Sigmoid colon (tissue), 7 donors: ENCODE data around the gene MS4A18. TPM values are rescaled to one million over a fixed set of nuclear protein-coding genes. Genes with fewer than 3 reads are reported as not detected.

Experiments
- DNase-seq: peaks from one replicate; pipeline ENCODE4 v3.0.0-alpha.2; 2019
- H3K27ac ChIP-seq, 4 donors: fragments of 200-600 bp; sonication (generic); one replicate each; pipeline ENCODE4 v1.5.1; 2016 to 2019; ENCODE audit warnings: mild to moderate bottlenecking in 1 of 4
- H3K27me3 ChIP-seq, 3 donors: fragments of 200-600 bp; sonication (generic); one replicate each; pipeline ENCODE4 v1.5.1; 2019; ENCODE audit warnings: mild to moderate bottlenecking in 1 of 3
- H3K36me3 ChIP-seq, 4 donors: fragments of 200-600 bp; sonication (generic); one replicate each; pipeline ENCODE4 v1.5.1; 2016 to 2019
- H3K4me1 ChIP-seq, 4 donors: fragments of 200-600 bp; sonication (generic); one replicate each; pipeline ENCODE4 v1.5.1; 2017 to 2019
- H3K4me3 ChIP-seq, 4 donors: fragments of 200-600 bp; sonication (generic); one replicate each; pipeline ENCODE4 v1.5.1; 2017 to 2019; ENCODE audit warnings: mild to moderate bottlenecking in 2 of 4, moderate library complexity in 1 of 4
- H3K9me3 ChIP-seq, 4 donors: fragments of 200-600 bp in 3 of 4; sonication (generic) in 3 of 4; one replicate each; pipeline versions ENCODE4 v1.5.1 to v1.6.1; 2013 to 2019
- EP300 ChIP-seq, 4 donors: sonication (generic); formaldehyde crosslinking; IDR thresholded peaks; one replicate each; pipeline ENCODE4 v1.6.1; 2017; ENCODE audit warnings: antibody characterized with exemption in 4 of 4
- POLR2A ChIP-seq, 2 donors: fragments of 450-650 bp; IDR thresholded peaks; one replicate each; pipeline ENCODE4 v1.6.1; 2016; ENCODE audit warnings: antibody characterized with exemption in 2 of 2, mild to moderate bottlenecking in 2 of 2, moderate library complexity in 2 of 2
- POLR2AphosphoS5 ChIP-seq, 4 donors: sonication (generic); formaldehyde crosslinking; IDR thresholded peaks; one replicate each; pipeline ENCODE4 v1.6.1; 2017; ENCODE audit warnings: antibody characterized with exemption in 4 of 4
- WGBS, 2 donors: extraction: QIAGEN DNeasy Blood & Tissue Kit; methylation state at CpG; one replicate each; pipeline ENCODE4 v1.1.7; 2013; 5-methylcytosine and 5-hydroxymethylcytosine counted together
- intact Hi-C: fragments of 100-400 bp; cut with DNase I; formaldehyde crosslinking; loops from one replicate; pipeline ENCODE4 v1.15.1; 2023
- polyA plus RNA-seq, 3 donors: library from polyadenylated mRNA; stranded (reverse); fragments of 200-250 nt; gene quantifications; one replicate each; pipeline ENCODE4 v1.2.3, GENCODE V29; 2013
- total RNA-seq, 4 donors: library from RNA; depleted of rRNA; stranded (reverse); fragments of >200 nt; gene quantifications; one replicate each; pipeline ENCODE4 v1.1.0, GENCODE V29; 2016
- TF ChIP-seq, protein P1 (sequence below), 4 experiments: fragments of 450-650 bp in 3 of 4; fragments of 200-600 bp in 1 of 4; IDR thresholded peaks; one replicate each; pipeline ENCODE4 v1.5.1; 2016 to 2019; ENCODE audit warnings: antibody characterized with exemption in 4 of 4, mild to moderate bottlenecking in 3 of 4, moderate library complexity in 2 of 4
- donor health status: healthy with polysubstance abuse.
- donor health status: Bipolar disorder and iron deficiency.
- donor health status: healthy.

The MS4A18 gene
- total and polyA plus RNA-seq, 7 donors, result 0.10 TPM; not detected in 6

DNA sequence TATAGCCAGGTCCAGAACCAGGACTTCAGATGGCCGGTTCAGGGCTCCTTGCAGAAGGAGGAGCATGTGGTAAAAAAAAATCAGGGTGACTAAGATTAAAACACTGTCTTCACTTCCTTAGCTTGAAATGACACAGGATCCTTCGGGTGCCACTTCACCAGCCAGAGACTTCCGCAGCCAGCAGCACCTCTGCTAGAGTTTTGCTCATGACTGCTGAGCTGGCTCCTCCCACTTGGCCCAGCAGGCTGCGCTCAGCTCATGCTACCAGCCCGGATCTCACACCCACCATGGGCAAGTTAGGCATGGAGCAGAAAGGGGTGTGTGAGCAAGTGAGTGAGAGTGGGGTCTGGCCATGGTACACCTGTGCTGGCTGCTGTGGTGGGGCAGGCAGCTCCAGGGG, 6.6 kb upstream of the MS4A18 start:
- 91% methylated on average over 5 of the region's 5 CpGs for WGBS, 2 donors
- no peaks in the 10 kb centered on the region for H3K27me3 ChIP-seq
- no peaks in the 10 kb centered on the region for H3K4me1 ChIP-seq
- intact Hi-C loops, result no loop called here
- H3K4me3 ChIP-seq, result no peak overlapping the region
- H3K27ac ChIP-seq, result no peak overlapping the region
- TF ChIP-seq EP300 (IDR thresholded peaks at IDR 0.05), result no peak
- TF ChIP-seq POLR2AphosphoS5 (IDR thresholded peaks at IDR 0.05), result no peak
- TF ChIP-seq, protein P1, sequence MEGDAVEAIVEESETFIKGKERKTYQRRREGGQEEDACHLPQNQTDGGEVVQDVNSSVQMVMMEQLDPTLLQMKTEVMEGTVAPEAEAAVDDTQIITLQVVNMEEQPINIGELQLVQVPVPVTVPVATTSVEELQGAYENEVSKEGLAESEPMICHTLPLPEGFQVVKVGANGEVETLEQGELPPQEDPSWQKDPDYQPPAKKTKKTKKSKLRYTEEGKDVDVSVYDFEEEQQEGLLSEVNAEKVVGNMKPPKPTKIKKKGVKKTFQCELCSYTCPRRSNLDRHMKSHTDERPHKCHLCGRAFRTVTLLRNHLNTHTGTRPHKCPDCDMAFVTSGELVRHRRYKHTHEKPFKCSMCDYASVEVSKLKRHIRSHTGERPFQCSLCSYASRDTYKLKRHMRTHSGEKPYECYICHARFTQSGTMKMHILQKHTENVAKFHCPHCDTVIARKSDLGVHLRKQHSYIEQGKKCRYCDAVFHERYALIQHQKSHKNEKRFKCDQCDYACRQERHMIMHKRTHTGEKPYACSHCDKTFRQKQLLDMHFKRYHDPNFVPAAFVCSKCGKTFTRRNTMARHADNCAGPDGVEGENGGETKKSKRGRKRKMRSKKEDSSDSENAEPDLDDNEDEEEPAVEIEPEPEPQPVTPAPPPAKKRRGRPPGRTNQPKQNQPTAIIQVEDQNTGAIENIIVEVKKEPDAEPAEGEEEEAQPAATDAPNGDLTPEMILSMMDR (IDR thresholded peaks at IDR 0.05), result no peak
- no peak for TF ChIP-seq POLR2A (IDR thresholded peaks at IDR 0.05)
- peaks cover 0 to 6% (median 0%) of the 10 kb centered on the region in 4 donors for H3K9me3 ChIP-seq
- H3K36me3 ChIP-seq, result no peaks in the 10 kb centered on the region
- DNase-seq, result no peak

DNA sequence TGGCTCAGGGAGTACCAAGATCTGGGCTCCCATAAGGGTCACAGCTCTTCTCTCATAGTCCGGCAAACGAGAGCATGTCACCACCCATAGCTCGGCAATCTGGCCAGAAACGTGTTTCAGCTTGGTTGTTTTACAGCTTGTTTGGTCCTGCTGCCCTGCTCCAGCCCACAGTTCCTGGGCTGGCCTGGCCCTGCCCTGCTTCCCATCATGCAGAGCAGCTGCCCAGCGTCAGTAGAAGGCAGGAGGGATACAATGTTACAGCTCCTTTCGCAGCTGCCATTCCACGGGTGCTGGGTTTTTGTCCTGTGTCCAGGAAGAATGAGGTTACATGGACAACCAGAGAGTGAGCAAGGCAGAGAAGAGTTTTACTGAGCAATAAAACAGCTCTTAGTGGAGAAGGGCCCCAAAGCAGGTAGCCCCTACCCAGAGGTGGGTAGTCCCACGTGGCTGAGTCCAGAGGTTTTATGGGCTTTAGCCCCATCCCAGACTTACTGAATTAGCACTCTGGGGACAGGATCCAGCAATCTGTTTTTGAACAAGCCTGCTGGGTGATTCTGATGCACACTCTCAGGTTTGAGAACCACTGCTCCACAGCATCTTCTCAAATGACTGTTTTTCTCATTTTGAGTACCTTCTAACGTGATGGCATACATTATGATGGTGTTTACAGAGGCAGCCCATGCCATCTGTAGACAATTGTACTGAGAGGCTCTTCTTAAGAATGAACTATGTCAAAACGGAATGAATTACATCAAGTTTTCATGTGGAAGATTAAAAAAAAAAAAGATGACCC, 5.8 kb upstream of the MS4A18 start:
- Histone ChIP-seq H3K27ac (no peak overlapping the region), H3K36me3 (no peaks in the 10 kb centered on the region), H3K9me3 (peaks cover 0 to 6% (median 0%) of the 10 kb centered on the region in 4 donors), H3K27me3 (no peaks in the 10 kb centered on the region), H3K4me1 (no peaks in the 10 kb centered on the region), H3K4me3 (no peak overlapping the region)
- DNase-seq, result no peak
- no peak for TF ChIP-seq POLR2AphosphoS5 (IDR thresholded peaks at IDR 0.05)
- no peak for TF ChIP-seq EP300 (IDR thresholded peaks at IDR 0.05)
- TF ChIP-seq, protein P1 (IDR thresholded peaks at IDR 0.05), result no peak
- TF ChIP-seq POLR2A (IDR thresholded peaks at IDR 0.05), result no peak
- intact Hi-C loops, result no loop called here
- 20 to 72% methylated on average over 10 of the region's 10 CpGs for WGBS, 2 donors

DNA sequence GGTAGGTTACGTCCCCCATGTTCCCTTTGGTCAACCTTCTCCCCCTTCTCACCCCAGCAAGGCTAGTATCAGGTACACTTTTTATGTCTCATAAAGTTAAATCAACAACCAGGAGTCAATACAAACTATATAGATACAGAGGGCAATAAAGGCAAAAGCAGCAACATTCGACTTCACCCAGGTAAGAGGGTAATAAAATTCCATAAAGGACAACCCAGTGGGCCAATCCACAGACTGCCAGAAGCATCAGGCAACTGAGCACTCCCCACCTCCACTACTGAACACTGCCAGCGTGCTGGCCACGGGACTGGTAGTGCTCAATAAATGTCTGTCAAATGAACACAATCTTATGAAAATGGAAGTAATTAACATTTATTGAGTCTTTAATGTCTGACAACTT, 5.1 kb upstream of the MS4A18 start:
- H3K36me3 ChIP-seq, result no peaks in the 10 kb centered on the region
- TF ChIP-seq POLR2AphosphoS5 (IDR thresholded peaks at IDR 0.05) (no peak), EP300 (IDR thresholded peaks at IDR 0.05) (no peak), POLR2A (IDR thresholded peaks at IDR 0.05) (no peak)
- TF ChIP-seq, protein P1 (IDR thresholded peaks at IDR 0.05), result no peak
- no peaks in the 10 kb centered on the region for H3K27me3 ChIP-seq
- no peak for DNase-seq
- H3K9me3 ChIP-seq, result peaks cover 0 to 6% (median 0%) of the 10 kb centered on the region in 4 donors
- WGBS, 2 donors, result 20 to 66% methylated on average over 4 of the region's 4 CpGs
- no peak overlapping the region for H3K27ac ChIP-seq
- no peaks in the 10 kb centered on the region for H3K4me1 ChIP-seq
- intact Hi-C loops, result no loop called here
- no peak overlapping the region for H3K4me3 ChIP-seq

DNA sequence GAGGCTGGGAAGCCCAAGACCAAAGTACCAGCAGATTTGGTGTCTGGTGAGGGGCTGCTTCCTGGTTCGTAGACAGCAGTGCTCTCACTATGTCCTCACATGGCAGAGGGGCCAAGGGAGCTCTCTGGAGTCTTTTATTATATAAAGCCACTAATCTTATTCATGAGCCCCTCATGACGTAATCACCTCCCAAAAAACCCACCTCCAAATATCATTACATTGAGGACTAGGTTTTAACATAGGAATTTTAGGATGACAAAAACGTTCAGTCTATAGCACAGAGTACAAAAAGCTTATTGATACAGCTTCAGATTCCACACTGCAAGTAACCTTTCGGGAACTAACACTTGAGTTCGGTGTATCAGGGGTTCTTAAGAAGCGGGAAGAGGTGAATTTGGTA, 4.1 kb upstream of the MS4A18 start:
- H3K27ac ChIP-seq, result no peak overlapping the region
- 71 to 91% methylated on average over 6 of the region's 6 CpGs for WGBS, 2 donors

More for the DNA sequence above, 4.1 kb upstream of the MS4A18 start:
- intact Hi-C loops, result no loop called here
- TF ChIP-seq POLR2AphosphoS5 (IDR thresholded peaks at IDR 0.05), result no peak
- TF ChIP-seq, protein P1 (IDR thresholded peaks at IDR 0.05), result no peak
- no peak overlapping the region for H3K4me3 ChIP-seq
- H3K36me3 ChIP-seq, result no peaks in the 10 kb centered on the region
- DNase-seq, result no peak
- H3K4me1 ChIP-seq, result no peaks in the 10 kb centered on the region
- H3K9me3 ChIP-seq, result peaks cover 0 to 6% (median 0%) of the 10 kb centered on the region in 4 donors
- H3K27me3 ChIP-seq, result no peaks in the 10 kb centered on the region
